HCT116 (cell line): ENCODE measurements around the gene FAM83F. TPM values are rescaled to one million over a fixed set of nuclear protein-coding genes. Genes with fewer than 3 reads are reported as not detected.

Experiments
- ATAC-seq: fragments of 200-7000 bp; cut with Tn5 transposase; 2 replicates; pipeline ENCODE4 v1.9.1; 2020; ENCODE audit warnings: mild to moderate bottlenecking, moderate library complexity
- BruUV-seq: library from RNA; stranded (reverse); fragments of 400-500 nt; replicated peaks from 2 replicates; lab custom pipeline; 2021; lab: Mats Ljungman, UMichigan
- CTCF ChIA-PET: fragments of 300-600 bp; sonication (Branson Sonifier 250); formaldehyde crosslinking; loops from one replicate; lab custom pipeline; 2021; ENCODE audit warnings: antibody characterized with exemption; lab: Charles Lee
- POLR2A ChIA-PET: fragments of 300-600, 350-600 bp; sonication (Branson Sonifier 250); formaldehyde crosslinking; loops from one replicate; lab custom pipeline; 2021; ENCODE audit warnings: antibody characterized with exemption; lab: Charles Lee
- RAD21 ChIA-PET, 2 experiments: fragments of 300-600 bp; sonication (Branson Sonifier 250); formaldehyde crosslinking; loops; one replicate each; lab custom pipeline; 2023; ENCODE audit warnings: low total read pairs in 2 of 2; ENCODE audit not compliant: uncharacterized antibody in 2 of 2, unreplicated experiment in 2 of 2, low non-redundant PET in 1 of 2; lab: Charles Lee
- DNase-seq: peaks from one replicate; pipeline ENCODE4 v3.0.0-alpha.2; 2010; ENCODE audit warnings: low read depth, low spot score
- H2AFZ ChIP-seq: fragments of 200-600 bp; shearing (Covaris generic), sonication (generic); 2 replicates; pipeline ENCODE4 v1.6.1; 2017; ENCODE audit warnings: low read depth, mixed run types, mixed read lengths, antibody characterized with exemption, low read length; ENCODE audit not compliant: poor library complexity, severe bottlenecking
- H3K27ac ChIP-seq: 2 replicates; pipeline ENCODE4 v1.5.1; 2012; ENCODE audit warnings: low read depth, low read length
- H3K27me3 ChIP-seq: fragments of 200-600 bp; sonication (generic); 2 replicates; pipeline ENCODE4 v1.6.1; 2016; ENCODE audit warnings: mixed run types, low read length, mixed read lengths; ENCODE audit not compliant: insufficient read depth
- H3K36me3 ChIP-seq, 2 experiments: fragments of 200-500 bp in 1 of 2; fragments of 200-600 bp in 1 of 2; sonication (Bioruptor generic) in 1 of 2; sonication (generic) in 1 of 2; 2 replicates each; pipeline versions ENCODE4 v1.5.1 to v1.6.1; 2014 to 2016; ENCODE audit warnings: low read length in 2 of 2, inconsistent platforms in 1 of 2, mixed read lengths in 1 of 2, mixed run types in 1 of 2; ENCODE audit not compliant: insufficient read depth in 2 of 2, control insufficient read depth in 1 of 2
- H3K4me1 ChIP-seq, 2 experiments: fragments of 200-600 bp in 1 of 2; sonication (generic) in 1 of 2; 2 replicates each; pipeline versions ENCODE4 v1.5.1 to v1.6.1; 2012 to 2017; ENCODE audit warnings: low read length in 2 of 2, inconsistent platforms in 1 of 2, mild to moderate bottlenecking in 1 of 2, mixed read lengths in 1 of 2, mixed run types in 1 of 2, moderate library complexity in 1 of 2; ENCODE audit not compliant: insufficient read depth in 2 of 2, control insufficient read depth in 1 of 2
- H3K4me2 ChIP-seq: fragments of 200-600 bp; sonication (generic); 2 replicates; pipeline ENCODE4 v1.6.1; 2017; ENCODE audit warnings: mixed run types, low read length, mixed read lengths
- H3K4me3 ChIP-seq, 2 experiments: fragments of 200-600 bp in 1 of 2; sonication (generic) in 1 of 2; replicated peaks in 1 of 2; 2 replicates each; pipeline ENCODE4 v1.5.1; 2011 to 2016; ENCODE audit warnings: low read length in 2 of 2, control low read depth in 1 of 2, low read depth in 1 of 2, mild to moderate bottlenecking in 1 of 2, mixed read lengths in 1 of 2, mixed run types in 1 of 2
- H3K79me2 ChIP-seq: fragments of 200-600 bp; sonication (generic); 2 replicates; pipeline ENCODE4 v1.6.1; 2017; ENCODE audit warnings: mild to moderate bottlenecking, mixed run types, low read length, moderate library complexity, mixed read lengths; ENCODE audit not compliant: insufficient read depth
- H3K9ac ChIP-seq: fragments of 200-600 bp; sonication (generic); 2 replicates; pipeline ENCODE4 v1.6.1; 2016; ENCODE audit warnings: low read length, mixed read lengths
- H3K9me2 ChIP-seq: fragments of 200-600 bp; sonication (generic), shearing (Covaris generic); 2 replicates; pipeline ENCODE4 v1.6.1; 2017; ENCODE audit warnings: mixed run types, mild to moderate bottlenecking, moderate library complexity; ENCODE audit not compliant: insufficient read depth
- H3K9me3 ChIP-seq, 2 experiments: fragments of 200-500 bp in 1 of 2; fragments of 200-600 bp in 1 of 2; sonication (Bioruptor generic) in 1 of 2; sonication (generic) in 1 of 2; 2 replicates each; pipeline ENCODE4 v1.6.1; 2014 to 2017; ENCODE audit warnings: low read length in 2 of 2, mixed read lengths in 2 of 2, inconsistent platforms in 1 of 2, low read depth in 1 of 2, mild to moderate bottlenecking in 1 of 2, mixed run types in 1 of 2, moderate library complexity in 1 of 2; ENCODE audit not compliant: control insufficient read depth in 1 of 2, insufficient read depth in 1 of 2
- H4K20me1 ChIP-seq: fragments of 200-600 bp; sonication (generic), shearing (Covaris generic); 2 replicates; pipeline ENCODE4 v1.6.1; 2017; ENCODE audit warnings: mixed run types, mild to moderate bottlenecking, moderate library complexity; ENCODE audit not compliant: insufficient read depth
- CBX3 ChIP-seq: IDR thresholded peaks from 2 replicates; pipeline ENCODE4 v1.6.1; 2012; ENCODE audit warnings: low read depth
- CEBPB ChIP-seq: IDR thresholded peaks from 2 replicates; pipeline ENCODE4 v1.6.1; 2012; ENCODE audit warnings: low read depth
- ELF1 ChIP-seq: IDR thresholded peaks from 2 replicates; pipeline ENCODE4 v1.6.1; 2012; ENCODE audit warnings: low read depth, borderline replicate concordance
- POLR2AphosphoS5 ChIP-seq: IDR thresholded peaks from 2 replicates; pipeline ENCODE4 v1.6.1; 2011; ENCODE audit warnings: mild to moderate bottlenecking, low read depth, low read length, moderate library complexity
- RAD21 ChIP-seq: IDR thresholded peaks from 2 replicates; pipeline ENCODE4 v1.6.1; 2012; ENCODE audit warnings: low read depth, mild to moderate bottlenecking
- SP1 ChIP-seq: IDR thresholded peaks from 2 replicates; pipeline ENCODE4 v1.6.1; 2012; ENCODE audit warnings: low read depth
- TCF7L2 ChIP-seq: IDR thresholded peaks from 2 replicates; pipeline ENCODE4 v1.7.0; 2011; ENCODE audit warnings: borderline replicate concordance, inconsistent platforms; ENCODE audit not compliant: insufficient read depth, insufficient read length; ENCODE audit errors: extremely low read depth
- ZNF274 ChIP-seq: fragments of 200-500 bp; sonication (Bioruptor generic); IDR thresholded peaks from 2 replicates; pipeline ENCODE4 v1.6.1; 2014; ENCODE audit warnings: mild to moderate bottlenecking, low read depth, low read length, inconsistent platforms
- intact Hi-C: fragments of 100-400 bp; cut with micrococcal nuclease; formaldehyde crosslinking; loops from 2 replicates; pipeline ENCODE4 v1.10.0; 2022
- total RNA-seq: library from RNA; stranded (reverse); gene quantifications from one replicate; pipeline ENCODE4 v1.2.1, GENCODE V29; 2021; ENCODE audit not compliant: unreplicated experiment
- TF ChIP-seq, protein P1 (sequence below): IDR thresholded peaks from 2 replicates; pipeline ENCODE4 v1.6.1; 2012
- TF ChIP-seq, protein P2 (sequence below): IDR thresholded peaks from 2 replicates; pipeline ENCODE4 v1.6.1; 2012
- TF ChIP-seq, protein P3 (sequence below): IDR thresholded peaks from 2 replicates; pipeline ENCODE4 v1.6.1; 2012; ENCODE audit warnings: low read depth
- TF ChIP-seq, protein P4 (sequence below), 3 experiments: fragments of 200-600 bp in 1 of 3; sonication (generic) in 1 of 3; IDR thresholded peaks in 2 of 3; conservative IDR thresholded peaks in 1 of 3; 2 replicates each; pipeline ENCODE4 v1.5.1; 2012 to 2017; ENCODE audit warnings: low read depth in 2 of 3, low read length in 2 of 3, antibody characterized with exemption in 1 of 3, borderline replicate concordance in 1 of 3, control low read depth in 1 of 3, mild to moderate bottlenecking in 1 of 3, mixed read lengths in 1 of 3, mixed run types in 1 of 3, moderate library complexity in 1 of 3; ENCODE audit not compliant: insufficient read depth in 1 of 3

The FAM83F gene
- total RNA-seq, 1 experiment from 2014 or later, result 24.5 TPM

DNA sequence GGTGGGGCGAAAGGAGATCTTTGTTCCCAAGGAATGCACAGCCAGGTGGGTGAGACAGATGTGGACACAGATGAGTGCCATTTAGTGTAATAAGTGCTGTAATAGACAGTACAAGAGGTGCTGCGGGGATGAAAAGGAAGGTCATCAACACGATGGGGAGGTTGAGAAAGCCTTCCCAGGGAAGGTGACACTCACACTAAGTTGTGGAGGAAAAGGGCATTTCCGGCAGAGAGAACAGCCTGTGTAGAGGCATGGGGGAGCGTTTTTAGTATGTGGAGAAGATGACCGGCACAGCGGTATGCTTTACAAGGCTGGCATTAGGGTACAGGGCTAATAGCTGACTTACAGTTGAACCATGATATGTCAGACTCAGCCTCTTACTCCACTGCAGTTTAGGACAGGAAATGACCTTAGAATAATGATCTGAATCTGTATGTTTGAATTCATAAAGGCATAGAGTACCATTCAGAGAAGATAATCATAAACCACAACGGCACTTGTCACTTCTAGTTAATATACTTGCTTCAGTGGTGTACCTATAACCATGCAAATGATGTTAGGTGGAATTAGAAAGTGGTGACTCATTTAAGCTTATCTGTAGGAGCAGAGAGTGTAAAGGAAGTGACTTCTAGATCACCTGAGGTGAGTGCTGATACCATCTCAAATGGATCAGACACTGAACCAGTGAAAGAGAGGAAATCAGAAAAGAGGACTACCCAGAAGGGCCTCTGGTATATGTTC lies 60.6 kb downstream of the FAM83F start:
- ChIA-PET POLR2A (interaction anchor here (1.4 kb wide), 1 partner anchor 122 kb away, joined by 3 read pairs; the partner anchor contains the start of gene TNRC6B), RAD21 (no interaction called here), CTCF (no interaction called here)
- no peaks in the 10 kb centered on the region for H3K9me2 ChIP-seq
- H3K9me3 ChIP-seq, result no peaks in the 10 kb centered on the region
- no peaks in the 10 kb centered on the region for H3K36me3 ChIP-seq
- 0 out of 2 replicates have a peak overlapping the region, but pooled peaks have one; percentile 10 for H3K4me2 ChIP-seq
- no TSS peak for BruUV-seq
- no peaks in the 10 kb centered on the region for H3K79me2 ChIP-seq
- no peaks in the 10 kb centered on the region for H3K27me3 ChIP-seq
- no peak for DNase-seq
- intact Hi-C loops, result no loop called here
- peaks cover 0 to 12% of the 10 kb centered on the region in 2 experiments; a peak in 1 of 4 replicates for H3K4me1 ChIP-seq
- H4K20me1 ChIP-seq, result no peaks in the 10 kb centered on the region
- no peak overlapping the region for H2AFZ ChIP-seq
- ATAC-seq, result no peak
- TF ChIP-seq SP1 (no peak), RAD21 (no peak), ELF1 (no peak), POLR2AphosphoS5 (no peak), CEBPB (no peak), TCF7L2 (no peak), CBX3 (no peak), ZNF274 (no peak)
- TF ChIP-seq, protein P1, sequence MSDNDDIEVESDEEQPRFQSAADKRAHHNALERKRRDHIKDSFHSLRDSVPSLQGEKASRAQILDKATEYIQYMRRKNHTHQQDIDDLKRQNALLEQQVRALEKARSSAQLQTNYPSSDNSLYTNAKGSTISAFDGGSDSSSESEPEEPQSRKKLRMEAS, result no peak
- TF ChIP-seq, protein P2, sequence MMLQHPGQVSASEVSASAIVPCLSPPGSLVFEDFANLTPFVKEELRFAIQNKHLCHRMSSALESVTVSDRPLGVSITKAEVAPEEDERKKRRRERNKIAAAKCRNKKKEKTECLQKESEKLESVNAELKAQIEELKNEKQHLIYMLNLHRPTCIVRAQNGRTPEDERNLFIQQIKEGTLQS, result no peak
- TF ChIP-seq, protein P3, sequence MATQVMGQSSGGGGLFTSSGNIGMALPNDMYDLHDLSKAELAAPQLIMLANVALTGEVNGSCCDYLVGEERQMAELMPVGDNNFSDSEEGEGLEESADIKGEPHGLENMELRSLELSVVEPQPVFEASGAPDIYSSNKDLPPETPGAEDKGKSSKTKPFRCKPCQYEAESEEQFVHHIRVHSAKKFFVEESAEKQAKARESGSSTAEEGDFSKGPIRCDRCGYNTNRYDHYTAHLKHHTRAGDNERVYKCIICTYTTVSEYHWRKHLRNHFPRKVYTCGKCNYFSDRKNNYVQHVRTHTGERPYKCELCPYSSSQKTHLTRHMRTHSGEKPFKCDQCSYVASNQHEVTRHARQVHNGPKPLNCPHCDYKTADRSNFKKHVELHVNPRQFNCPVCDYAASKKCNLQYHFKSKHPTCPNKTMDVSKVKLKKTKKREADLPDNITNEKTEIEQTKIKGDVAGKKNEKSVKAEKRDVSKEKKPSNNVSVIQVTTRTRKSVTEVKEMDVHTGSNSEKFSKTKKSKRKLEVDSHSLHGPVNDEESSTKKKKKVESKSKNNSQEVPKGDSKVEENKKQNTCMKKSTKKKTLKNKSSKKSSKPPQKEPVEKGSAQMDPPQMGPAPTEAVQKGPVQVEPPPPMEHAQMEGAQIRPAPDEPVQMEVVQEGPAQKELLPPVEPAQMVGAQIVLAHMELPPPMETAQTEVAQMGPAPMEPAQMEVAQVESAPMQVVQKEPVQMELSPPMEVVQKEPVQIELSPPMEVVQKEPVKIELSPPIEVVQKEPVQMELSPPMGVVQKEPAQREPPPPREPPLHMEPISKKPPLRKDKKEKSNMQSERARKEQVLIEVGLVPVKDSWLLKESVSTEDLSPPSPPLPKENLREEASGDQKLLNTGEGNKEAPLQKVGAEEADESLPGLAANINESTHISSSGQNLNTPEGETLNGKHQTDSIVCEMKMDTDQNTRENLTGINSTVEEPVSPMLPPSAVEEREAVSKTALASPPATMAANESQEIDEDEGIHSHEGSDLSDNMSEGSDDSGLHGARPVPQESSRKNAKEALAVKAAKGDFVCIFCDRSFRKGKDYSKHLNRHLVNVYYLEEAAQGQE, result no peak
- TF ChIP-seq, protein P4, sequence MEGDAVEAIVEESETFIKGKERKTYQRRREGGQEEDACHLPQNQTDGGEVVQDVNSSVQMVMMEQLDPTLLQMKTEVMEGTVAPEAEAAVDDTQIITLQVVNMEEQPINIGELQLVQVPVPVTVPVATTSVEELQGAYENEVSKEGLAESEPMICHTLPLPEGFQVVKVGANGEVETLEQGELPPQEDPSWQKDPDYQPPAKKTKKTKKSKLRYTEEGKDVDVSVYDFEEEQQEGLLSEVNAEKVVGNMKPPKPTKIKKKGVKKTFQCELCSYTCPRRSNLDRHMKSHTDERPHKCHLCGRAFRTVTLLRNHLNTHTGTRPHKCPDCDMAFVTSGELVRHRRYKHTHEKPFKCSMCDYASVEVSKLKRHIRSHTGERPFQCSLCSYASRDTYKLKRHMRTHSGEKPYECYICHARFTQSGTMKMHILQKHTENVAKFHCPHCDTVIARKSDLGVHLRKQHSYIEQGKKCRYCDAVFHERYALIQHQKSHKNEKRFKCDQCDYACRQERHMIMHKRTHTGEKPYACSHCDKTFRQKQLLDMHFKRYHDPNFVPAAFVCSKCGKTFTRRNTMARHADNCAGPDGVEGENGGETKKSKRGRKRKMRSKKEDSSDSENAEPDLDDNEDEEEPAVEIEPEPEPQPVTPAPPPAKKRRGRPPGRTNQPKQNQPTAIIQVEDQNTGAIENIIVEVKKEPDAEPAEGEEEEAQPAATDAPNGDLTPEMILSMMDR (IDR thresholded peaks at IDR 0.05 in 2 of 3, conservative IDR thresholded peaks at IDR 0.05 in 1 of 3; ENCODE audit: borderline replicate concordance in 1 of 3, insufficient read depth in 1 of 3, low read depth in 2 of 3, low read length in 2 of 3), result no peak
- no peak overlapping the region for H3K9ac ChIP-seq
- H3K27ac ChIP-seq, result no peak overlapping the region
- no peak overlapping the region for H3K4me3 ChIP-seq
